CD4-positive, alpha-beta T cell (primary cell): ENCODE data around the gene CLEC20A. TPM values are rescaled to one million over a fixed set of nuclear protein-coding genes. Genes with fewer than 3 reads are reported as not detected.

Experiments
- ATAC-seq: fragments of 200-7000 bp; cut with Tn5 transposase; one replicate; pipeline ENCODE4 v1.10.0; 2022; ENCODE audit warnings: mild to moderate bottlenecking; ENCODE audit not compliant: poor library complexity
- CTCF ChIA-PET: fragments of 350-600 bp; sonication (Branson Sonifier 250); formaldehyde crosslinking; loops from one replicate; lab custom pipeline; 2021; ENCODE audit warnings: antibody characterized with exemption, inconsistent platforms; lab: Charles Lee
- POLR2A ChIA-PET: fragments of 350-600 bp; sonication (Branson Sonifier 250); formaldehyde crosslinking; loops from one replicate; lab custom pipeline; 2021; ENCODE audit warnings: antibody characterized with exemption, inconsistent platforms; lab: Charles Lee
- DNase-seq, 14 experiments: peaks; one replicate each; pipeline ENCODE4 v3.0.0-alpha.2; 2013 to 2020; ENCODE audit warnings: mixed read lengths in 2 of 14
- H3K27ac ChIP-seq, 2 donors: one replicate each; pipeline versions ENCODE4 v1.5.1 to v1.7.0; 2013; ENCODE audit warnings: low read length in 2 of 2, low read depth in 1 of 2, mild to moderate bottlenecking in 1 of 2
- H3K27me3 ChIP-seq, 2 experiments: 1 replicate in 1 of 2; 2 replicates in 1 of 2; pipeline versions ENCODE4 v1.6.1 to v1.7.0; 2013; ENCODE audit warnings: low read length in 2 of 2, control low read depth in 1 of 2, mild to moderate bottlenecking in 1 of 2, moderate library complexity in 1 of 2; ENCODE audit not compliant: insufficient read depth in 2 of 2, control insufficient read depth in 1 of 2
- H3K36me3 ChIP-seq: one replicate; pipeline ENCODE4 v1.6.1; 2013; ENCODE audit warnings: low read length, control low read depth; ENCODE audit not compliant: insufficient read depth
- H3K4me1 ChIP-seq: one replicate; pipeline ENCODE4 v1.6.1; 2013; ENCODE audit warnings: low read length, control low read depth; ENCODE audit not compliant: insufficient read depth
- H3K4me3 ChIP-seq: one replicate; pipeline ENCODE4 v1.5.1; 2013; ENCODE audit warnings: mild to moderate bottlenecking, low read length, moderate library complexity
- H3K9me3 ChIP-seq, 2 experiments: 1 replicate in 1 of 2; 2 replicates in 1 of 2; pipeline versions ENCODE4 v1.6.1 to v1.7.0; 2013; ENCODE audit warnings: low read length in 2 of 2, mild to moderate bottlenecking in 2 of 2, control low read depth in 1 of 2, moderate library complexity in 1 of 2; ENCODE audit not compliant: control insufficient read depth in 1 of 2, insufficient read depth in 1 of 2
- H3K27ac Mint-ChIP-seq: one replicate; pipeline ENCODE4 v1.8.0; 2020; ENCODE audit warnings: mixed read lengths
- H3K27me3 Mint-ChIP-seq: one replicate; pipeline ENCODE4 v1.8.0; 2021; ENCODE audit warnings: mixed read lengths
- H3K36me3 Mint-ChIP-seq: one replicate; pipeline ENCODE4 v1.8.0; 2021; ENCODE audit warnings: low read depth, mixed read lengths
- H3K4me1 Mint-ChIP-seq: one replicate; pipeline ENCODE4 v1.8.0; 2021; ENCODE audit warnings: low read depth, mixed read lengths
- H3K4me3 Mint-ChIP-seq: one replicate; pipeline ENCODE4 v1.8.0; 2020; ENCODE audit warnings: mild to moderate bottlenecking, mixed read lengths
- H3K9me3 Mint-ChIP-seq: one replicate; pipeline ENCODE4 v1.8.0; 2020; ENCODE audit warnings: mixed read lengths
- CTCF ChIP-seq: fragments of 200-600 bp; IDR thresholded peaks from one replicate; pipeline ENCODE4 v1.8.0; 2022; ENCODE audit warnings: antibody characterized with exemption, mild to moderate bottlenecking
- intact Hi-C, 2 experiments: fragments of 100-400 bp; cut with DNase I in 1 of 2; cut with micrococcal nuclease in 1 of 2; formaldehyde crosslinking; loops; one replicate each; pipeline versions ENCODE4 v1.15.1 to v1.9.0; 2023 to 2025; cut with DNase I, micrococcal nuclease
- total RNA-seq, 174 experiments: library from RNA in 2 of 174; stranded (reverse) in 2 of 174; gene quantifications; one replicate each; pipeline ENCODE4 v1.2.3 and lab custom pipeline; 2021 to 2026

The CLEC20A gene
- total RNA-seq, 2 experiments from 2014 or later = not detected

- Mint-ChIP-seq H3K9me3 (no peaks in the 10 kb centered on the region), H3K27ac (peak overlapping the region; percentile 39), H3K4me1 (peaks cover 10% of the 10 kb centered on the region), H3K27me3 (no peaks in the 10 kb centered on the region), H3K4me3 (peak overlapping the region; percentile 93), H3K36me3 (no peaks in the 10 kb centered on the region)
- intact Hi-C loops = loop anchor here (1.0 to 10.0 kb wide), 5 partner anchors 182 to 1272 kb away; partner anchors contain the start of genes AXDND1 (in 1 of the 2) and RALGPS2 (in 1 of the 2)
- Histone ChIP-seq H3K4me1 (peaks cover 16% of the 10 kb centered on the region), H3K36me3 (no peaks in the 10 kb centered on the region), H3K4me3 (peak overlapping the region; percentile 77), H3K27me3 (no peaks in the 10 kb centered on the region), H3K27ac (no peak overlapping the region), H3K9me3 (no peaks in the 10 kb centered on the region)
- peak; percentile 90 for ATAC-seq
- CTCF ChIA-PET = no interaction called here
- POLR2A ChIA-PET = interaction anchor here (1.2 kb wide), 2 partner anchors 182 to 184 kb away, joined by 3 read pairs; partner anchors contain the start of gene RALGPS2
- peak; percentile 99 for TF ChIP-seq CTCF
- DNase-seq = peak; percentile 59 to 91 (median 84)
These were observed 46.0 kb upstream of the CLEC20A start for GRCh38 chr1:178542554-178543289.

GRCh38 chr1:178541829-178542553 lies 45.2 kb upstream of the CLEC20A start:
- DNase-seq (peak in 13 of 14 experiments; percentile 8 to 58 (median 28)), ATAC-seq (peak; percentile 44)
- Mint-ChIP-seq H3K4me3 (peak overlapping the region; percentile 93), H3K27ac (peak overlapping the region; percentile 39), H3K27me3 (no peaks in the 10 kb centered on the region), H3K36me3 (no peaks in the 10 kb centered on the region), H3K4me1 (peaks cover 10% of the 10 kb centered on the region), H3K9me3 (no peaks in the 10 kb centered on the region)
- Histone ChIP-seq H3K4me3 (peak overlapping the region; percentile 77), H3K27me3 (no peaks in the 10 kb centered on the region), H3K9me3 (no peaks in the 10 kb centered on the region), H3K36me3 (no peaks in the 10 kb centered on the region), H3K27ac (peak overlapping the region in 1 of 2 donors; percentile 9), H3K4me1 (peaks cover 16% of the 10 kb centered on the region)
- POLR2A ChIA-PET = interaction anchor here (1.2 kb wide), 1 partner anchor 183 kb away, joined by 3 read pairs; the partner anchor contains the start of gene RALGPS2
- intact Hi-C loops = loop anchor here (1.0 to 10.0 kb wide), 5 partner anchors 183 to 1273 kb away; partner anchors contain the start of genes AXDND1 (in 1 of the 2) and RALGPS2 (in 1 of the 2)
- CTCF ChIA-PET = no interaction called here
- TF ChIP-seq CTCF = no peak

DNA sequence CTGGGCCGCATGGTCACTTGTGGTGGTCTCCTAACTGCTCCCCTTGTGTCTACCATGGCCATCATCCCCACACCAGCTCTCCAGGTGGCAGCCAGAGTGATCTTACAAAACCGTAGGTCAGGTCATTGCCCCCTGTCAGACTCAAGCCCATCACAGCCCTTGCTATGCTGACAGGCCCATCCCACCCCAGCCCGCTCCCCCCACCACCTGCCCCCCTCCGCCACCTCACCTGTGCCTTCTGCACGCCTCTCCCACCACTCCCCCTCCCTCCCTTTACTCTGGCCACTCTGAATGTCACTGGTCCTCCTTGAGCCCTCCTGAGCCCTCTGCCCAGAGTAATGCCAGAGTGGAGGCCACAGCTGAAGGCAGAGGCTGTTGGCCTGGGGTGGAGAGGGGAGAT lies 44.6 kb upstream of the CLEC20A start:
- H3K27ac Mint-ChIP-seq = no peak overlapping the region
- Histone ChIP-seq H3K4me1 (peaks cover 16% of the 10 kb centered on the region), H3K9me3 (no peaks in the 10 kb centered on the region), H3K36me3 (no peaks in the 10 kb centered on the region), H3K4me3 (peak overlapping the region; percentile 77), H3K27ac (no peak overlapping the region), H3K27me3 (no peaks in the 10 kb centered on the region)
- no peak for ATAC-seq
- no peaks in the 10 kb centered on the region for H3K9me3 Mint-ChIP-seq
- POLR2A ChIA-PET = no interaction called here
- no peak for TF ChIP-seq CTCF
- H3K4me3 Mint-ChIP-seq = peak overlapping the region; percentile 93
- CTCF ChIA-PET = interaction anchor here (1.1 kb wide), 1 partner anchor 9 kb away, joined by 6 read pairs; no protein-coding TSS in a partner anchor
- H3K36me3 Mint-ChIP-seq = no peaks in the 10 kb centered on the region
- peaks cover 10% of the 10 kb centered on the region for H3K4me1 Mint-ChIP-seq
- no peaks in the 10 kb centered on the region for H3K27me3 Mint-ChIP-seq
- no peak for DNase-seq
- intact Hi-C loops = loop anchor here (5.0 to 10.0 kb wide), 3 partner anchors 183 to 1273 kb away; partner anchors contain the start of genes AXDND1 (in 1 of the 2) and RALGPS2 (in 1 of the 2)
